K562 (cell line): ENCODE measurements around the gene ITPKB. TPM values are rescaled to one million over a fixed set of nuclear protein-coding genes. Genes with fewer than 3 reads are reported as not detected.

Source experiments
- BRD4 ChIP-seq: fragments of 200-600 bp; sonication (generic); IDR thresholded peaks from 2 replicates; pipeline ENCODE4 v1.6.1; 2017; ENCODE audit warnings: inconsistent platforms
- BRD9 ChIP-seq: fragments of 450-650 bp; IDR thresholded peaks from 2 replicates; pipeline ENCODE4 v1.6.1; 2018; ENCODE audit warnings: low read depth; ENCODE audit not compliant: partially characterized antibody
- CBX2 ChIP-seq: fragments of 200-600 bp; sonication (generic); IDR thresholded peaks from one replicate; pipeline ENCODE4 v1.6.1; 2012; ENCODE audit warnings: mild to moderate bottlenecking, low read length, inconsistent platforms; ENCODE audit not compliant: insufficient read depth, poor library complexity, severe bottlenecking
- DDX20 ChIP-seq: fragments of 450-650 bp; IDR thresholded peaks from 2 replicates; pipeline ENCODE4 v1.6.1; 2016; ENCODE audit warnings: missing genetic modification characterization, low read depth, mild to moderate bottlenecking, missing compliant biosample characterization, moderate library complexity
- DEAF1 ChIP-seq: fragments of 450-650 bp; formaldehyde crosslinking; IDR thresholded peaks from 2 replicates; pipeline ENCODE4 v1.4.0; 2020; ENCODE audit warnings: mild to moderate bottlenecking, moderate library complexity
- ERF ChIP-seq: fragments of 450-650 bp; formaldehyde crosslinking; IDR thresholded peaks from 2 replicates; pipeline ENCODE4 v1.4.0; 2020; ENCODE audit warnings: mild to moderate bottlenecking, mixed read lengths
- FIP1L1 ChIP-seq: fragments of 200-400 bp; formaldehyde crosslinking; IDR thresholded peaks from 2 replicates; pipeline ENCODE4 v1.6.1; 2018; ENCODE audit warnings: mild to moderate bottlenecking, low read depth, low read length; ENCODE audit not compliant: poor library complexity, severe bottlenecking
- NR4A1 ChIP-seq, 2 experiments: fragments of 250-450 bp in 1 of 2; fragments of 450-650 bp in 1 of 2; sonication (Bioruptor Pico) in 1 of 2; IDR thresholded peaks; 2 replicates each; pipeline versions ENCODE4 v1.4.0 to v1.6.1; 2016 to 2020; ENCODE audit warnings: mild to moderate bottlenecking in 2 of 2, missing compliant biosample characterization in 1 of 2, missing genetic modification characterization in 1 of 2, moderate library complexity in 1 of 2
- PHB2 ChIP-seq: fragments of 450-650 bp; IDR thresholded peaks from 2 replicates; pipeline ENCODE4 v1.6.1; 2017; ENCODE audit warnings: low read depth
- PHF8 ChIP-seq: fragments of 200-600 bp; sonication (generic); IDR thresholded peaks from 2 replicates; pipeline ENCODE4 v1.6.1; 2012; ENCODE audit warnings: mixed run types, mild to moderate bottlenecking, inconsistent platforms, low read length, moderate library complexity, borderline replicate concordance
- RBFOX2 ChIP-seq: fragments of 200-400 bp; formaldehyde crosslinking; IDR thresholded peaks from 2 replicates; pipeline ENCODE4 v1.6.1; 2017; ENCODE audit warnings: low read depth, mild to moderate bottlenecking, low read length, moderate library complexity
- RBM34 ChIP-seq: fragments of 200-400 bp; formaldehyde crosslinking; IDR thresholded peaks from 2 replicates; pipeline ENCODE4 v1.6.1; 2018; ENCODE audit warnings: low read length, borderline replicate concordance; ENCODE audit not compliant: insufficient read depth
- SREBF2 ChIP-seq: sonication (generic); formaldehyde crosslinking; IDR thresholded peaks from 2 replicates; pipeline ENCODE4 v1.4.0; 2020; ENCODE audit warnings: mild to moderate bottlenecking, missing genetic modification reagents
- TCF3 ChIP-seq: sonication (generic); formaldehyde crosslinking; IDR thresholded peaks from 2 replicates; pipeline ENCODE4 v1.4.0; 2020; ENCODE audit warnings: mild to moderate bottlenecking, missing genetic modification reagents
- TEAD1 ChIP-seq, 2 experiments: fragments of 450-650 bp in 1 of 2; sonication (generic) in 1 of 2; formaldehyde crosslinking; IDR thresholded peaks; 2 replicates each; pipeline versions ENCODE4 v1.4.0 to v1.8.0; 2020 to 2022; ENCODE audit warnings: mild to moderate bottlenecking in 2 of 2, missing genetic modification reagents in 1 of 2
- TRIM25 ChIP-seq: fragments of 450-650 bp; IDR thresholded peaks from 2 replicates; pipeline ENCODE4 v1.7.0; 2016; ENCODE audit warnings: borderline replicate concordance
- ZBTB33 ChIP-seq: sonication (generic); formaldehyde crosslinking; IDR thresholded peaks from 2 replicates; pipeline ENCODE4 v1.8.1; 2023; ENCODE audit warnings: mild to moderate bottlenecking, missing genetic modification reagents
- ZNF316 ChIP-seq: fragments of 450-650 bp; IDR thresholded peaks from 2 replicates; pipeline ENCODE4 v1.6.1; 2016
- ZNF395 ChIP-seq: fragments of 200-800 bp; sonication (Bioruptor generic); IDR thresholded peaks from 2 replicates; pipeline ENCODE4 v1.6.1; 2017; ENCODE audit warnings: missing genetic modification characterization, missing compliant biosample characterization
- ZNF445 ChIP-seq: fragments of 250-450 bp; sonication (Bioruptor Pico); IDR thresholded peaks from 2 replicates; pipeline ENCODE4 v1.4.0; 2020; ENCODE audit warnings: low read depth, mild to moderate bottlenecking, moderate library complexity
- polyA plus RNA-seq, 8 experiments: library from polyadenylated mRNA; depleted of rRNA in 4 of 8; stranded (reverse) in 5 of 8; unstranded in 3 of 8; fragments of >200 nt; fragmentation: Nextera tagmentation in 2 of 8; fragmentation: Illumina TruSeq in 1 of 8; extraction: Ambion mirVana in 2 of 8; extraction: Trizol in 1 of 8; gene quantifications; 2 replicates each; pipeline versions ENCODE4 v1.2.1 to v1.2.3, GENCODE V29; 2011 to 2014; ENCODE audit warnings: inconsistent platforms in 1 of 8, missing spikeins in 1 of 8
- total RNA-seq, 7 experiments: library from RNA; depleted of rRNA in 6 of 7; stranded (reverse); fragments of >200 nt in 6 of 7; fragmentation: Illumina TruSeq in 2 of 7; extraction: Trizol in 2 of 7; gene quantifications; 2 replicates each; pipeline versions ENCODE4 v1.2.1 to v1.2.3, GENCODE V29; 2011 to 2021; ENCODE audit warnings: low replicate concordance in 1 of 7

ITPKB gene
- total and polyA plus RNA-seq, 9 of the 15 experiments (the other 6 are each of a cell fraction or from before 2014, with no cell fraction given): 0.01 to 0.22 TPM; not detected in 7

- TF ChIP-seq CBX2 (no peak), DEAF1 (no peak), SREBF2 (CRISPR knock-in tag) (no peak), ZBTB33 (peak; percentile 35; the same call in 1 of the 2 replicates), TRIM25 (no peak), DDX20 (tag) (no peak), TCF3 (CRISPR knock-in tag) (no peak), RBM34 (no peak), ZNF395 (CRISPR knock-in tag) (0 out of 2 replicates have a peak, but pooled peaks have one; percentile 47), PHF8 (peak; percentile 32; the same call in 1 of the 2 replicates), FIP1L1 (peak; percentile 35), ERF (CRISPR knock-in tag) (0 out of 2 replicates have a peak, but pooled peaks have one; percentile 58), TEAD1 (CRISPR knock-in tag; IDR thresholded peaks at IDR 0.05) (peak in 1 of 2 experiments; percentile 34; a peak in 1 of 4 replicates), NR4A1 (CRISPR knock-in tag; IDR thresholded peaks at IDR 0.05) (no peak; the same call in 1 of the 2 replicates), NR4A1 (tag; IDR thresholded peaks at IDR 0.05) (peak; percentile 90), PHB2 (no peak), RBFOX2 (peak; percentile 82), ZNF445 (CRISPR knock-in tag) (no peak), BRD9 (no peak), ZNF316 (no peak), BRD4 (no peak; the same call in 1 of the 2 replicates)
Observed at GRCh38 chr1:226702957-226703831, 35.9 kb downstream of the ITPKB start (continued).
